GM12864 (cell line): Measurements from ENCODE around the gene CYP1A1.

ENCODE experiments used
- DNase-seq: peaks from one replicate; pipeline ENCODE4 v3.0.0-alpha.2; 2011; ENCODE audit warnings: low read depth
- H3K4me3 ChIP-seq: 2 replicates; pipeline ENCODE4 v1.5.1; 2011; ENCODE audit warnings: mild to moderate bottlenecking, low read depth, low read length, control low read depth
- CTCF ChIP-seq: IDR thresholded peaks from 2 replicates; pipeline ENCODE4 v1.5.1; 2011; ENCODE audit warnings: low read depth, mild to moderate bottlenecking, moderate library complexity, low read length, control low read depth, inconsistent platforms; ENCODE audit errors: missing control alignments

Gene CYP1A1

DNA sequence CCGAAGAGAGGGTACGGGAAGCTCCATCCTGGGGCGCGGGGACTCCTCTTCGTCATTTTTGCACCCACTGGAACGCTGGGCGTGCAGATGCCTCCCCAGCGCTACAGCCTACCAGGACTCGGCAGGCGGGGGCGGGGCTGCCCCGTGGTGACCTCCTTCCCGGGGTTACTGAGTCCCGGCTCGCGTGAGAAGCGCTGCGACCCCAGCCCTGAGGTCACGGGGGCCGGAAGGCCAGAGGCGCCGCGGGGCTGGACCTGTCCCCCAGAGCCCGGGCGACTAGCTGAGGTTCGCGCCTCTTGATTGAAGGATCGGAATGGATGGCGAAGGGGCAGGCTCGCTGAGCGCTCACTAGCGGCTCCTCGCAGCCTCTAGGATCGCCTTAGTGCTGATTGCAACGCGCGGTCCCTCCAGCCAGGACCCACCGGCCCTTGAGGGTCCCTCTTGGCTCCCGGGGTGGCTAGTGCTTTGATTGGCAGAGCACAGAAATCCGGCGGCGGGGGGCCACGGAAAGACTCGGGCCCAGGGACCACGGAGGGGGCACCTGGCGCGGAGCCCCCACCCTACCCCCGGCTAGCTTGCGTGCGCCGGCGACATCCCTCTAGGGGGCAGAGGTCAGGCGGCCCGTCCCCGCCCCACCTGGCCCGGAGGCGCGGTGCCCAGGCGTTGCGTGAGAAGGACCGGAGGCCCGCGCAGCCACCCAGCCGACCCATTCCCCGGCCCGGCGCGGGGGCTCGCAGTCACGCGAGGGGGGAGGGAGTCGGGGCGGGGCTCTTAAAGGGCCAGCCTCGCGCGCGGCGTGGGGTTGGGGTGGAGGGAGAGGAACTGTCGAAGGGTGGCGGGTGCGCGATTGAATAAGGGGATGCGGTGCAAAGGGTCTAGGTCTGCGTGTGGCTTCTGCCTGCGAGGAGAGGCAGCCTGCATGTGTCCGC is 781 bp upstream of the CYP1A1 start:
- TF ChIP-seq CTCF: no peak
- H3K4me3 ChIP-seq: peak overlapping the region; percentile 43
- no peak for DNase-seq

- no peak for TF ChIP-seq CTCF
- H3K4me3 ChIP-seq: no peak overlapping the region
- no peak for DNase-seq
Measured at GRCh38 chr15:74724570-74725224, 631 bp downstream of the CYP1A1 start.

- DNase-seq: no peak
- no peak overlapping the region for H3K4me3 ChIP-seq
- TF ChIP-seq CTCF: no peak
Measured at GRCh38 chr15:74723754-74724334, 1.5 kb downstream of the CYP1A1 start.

GRCh38 chr15:74723187-74723586 is 2.1 kb downstream of the CYP1A1 start:
- no peak for DNase-seq
- H3K4me3 ChIP-seq: no peak overlapping the region
- no peak for TF ChIP-seq CTCF

DNA sequence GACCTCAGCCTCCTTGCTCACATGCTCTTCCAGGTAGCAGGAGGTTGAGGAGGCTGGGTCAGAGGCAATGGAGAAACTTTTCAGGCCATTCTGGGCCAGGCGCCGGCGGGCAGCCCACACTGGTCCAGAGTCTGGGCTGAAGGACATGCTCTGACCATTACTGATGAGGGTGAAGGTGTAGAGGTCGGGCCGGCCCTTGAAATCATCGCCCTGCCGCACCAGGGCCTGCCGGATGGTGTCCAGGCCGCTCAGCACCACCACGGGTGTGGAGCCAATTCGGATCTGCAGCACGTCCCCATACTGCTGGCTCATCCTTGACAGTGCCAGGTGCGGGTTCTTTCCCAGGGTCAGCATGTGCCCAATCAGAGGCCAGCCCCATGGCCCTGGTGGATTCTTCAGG is 2.7 kb downstream of the CYP1A1 start:
- no peak for TF ChIP-seq CTCF

DNA sequence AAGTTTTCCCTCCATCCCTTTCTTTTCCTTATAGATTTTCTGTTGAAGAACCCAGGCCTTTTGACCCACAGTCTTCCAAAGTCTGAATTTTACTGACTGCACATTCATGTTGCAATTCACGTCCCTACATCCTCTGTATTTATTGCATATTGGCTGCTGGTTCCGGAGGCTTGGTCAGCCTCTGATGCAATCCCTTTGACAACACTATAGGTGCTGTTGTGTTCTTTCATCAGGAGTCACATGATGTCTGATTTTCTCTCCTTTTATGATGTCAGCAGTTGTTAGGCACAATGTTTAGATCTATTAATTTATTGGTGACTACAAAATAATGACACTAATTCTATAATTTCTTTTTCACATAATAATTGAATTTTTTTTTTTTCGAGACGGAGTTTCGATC is 8.7 kb downstream of the CYP1A1 start:
- no peak overlapping the region for H3K4me3 ChIP-seq
- TF ChIP-seq CTCF: no peak
- DNase-seq: no peak

More for the DNA sequence above, 2.7 kb downstream of the CYP1A1 start:
- H3K4me3 ChIP-seq: no peak overlapping the region
- DNase-seq: no peak
